IMR-90 (cell line): ENCODE data around the gene EEF1E1. TPM values are rescaled to one million over a fixed set of nuclear protein-coding genes. Genes with fewer than 3 reads are reported as not detected.

Experiments used
- ATAC-seq: fragments of 200-7000 bp; cut with Tn5 transposase; 2 replicates; pipeline ENCODE4 v1.9.1; 2020; ENCODE audit warnings: low read depth, mild to moderate bottlenecking, moderate library complexity
- BruUV-seq: library from RNA; stranded (reverse); fragments of 400-500 nt; replicated peaks from 2 replicates; lab custom pipeline; 2021; lab: Mats Ljungman, UMichigan
- CTCF ChIA-PET: fragments of 300-600 bp; formaldehyde crosslinking; extraction: SDS; loops from one replicate; lab custom pipeline; 2021; ENCODE audit warnings: antibody characterized with exemption; lab: Yijun Ruan, JAX
- POLR2A ChIA-PET: fragments of 300-600 bp; sonication (Branson Sonifier 250); formaldehyde crosslinking; loops from one replicate; lab custom pipeline; 2022; ENCODE audit warnings: antibody characterized with exemption; ENCODE audit not compliant: unreplicated experiment; lab: Charles Lee
- DNase-seq: peaks from one replicate; pipeline ENCODE4 v3.0.0; 2013
- H2AFZ ChIP-seq: replicated peaks from 2 replicates; pipeline ENCODE3; 2013; ENCODE audit warnings: low read length, mild to moderate bottlenecking; ENCODE audit not compliant: poor library complexity
- H2AK5ac ChIP-seq: 2 replicates; pipeline ENCODE4 v1.6.1; 2013; ENCODE audit warnings: low read depth, low read length, inconsistent platforms
- H2AK9ac ChIP-seq: replicated peaks from 2 replicates; pipeline ENCODE3; 2013; ENCODE audit warnings: mild to moderate bottlenecking, low read depth, low read length, moderate library complexity; ENCODE audit not compliant: poor library complexity
- H2BK120ac ChIP-seq: 2 replicates; pipeline ENCODE4 v1.6.1; 2013; ENCODE audit warnings: low read depth, low read length, inconsistent platforms
- H2BK15ac ChIP-seq: 3 replicates; pipeline ENCODE4 v1.6.1; 2013; ENCODE audit warnings: low read depth, low read length, inconsistent platforms
- H2BK20ac ChIP-seq: 2 replicates; pipeline ENCODE4 v1.6.1; 2013; ENCODE audit warnings: low read depth, mild to moderate bottlenecking, inconsistent platforms, low read length, moderate library complexity
- H2BK5ac ChIP-seq: 2 replicates; pipeline ENCODE4 v1.6.1; 2013; ENCODE audit warnings: mild to moderate bottlenecking, low read depth, low read length, inconsistent platforms; ENCODE audit not compliant: poor library complexity, severe bottlenecking
- H3K14ac ChIP-seq: replicated peaks from 2 replicates; pipeline ENCODE4 v1.6.1; 2013; ENCODE audit warnings: low read depth, low read length, inconsistent platforms
- H3K18ac ChIP-seq: 2 replicates; pipeline ENCODE4 v1.6.1; 2013; ENCODE audit warnings: low read depth, low read length, control low read depth
- H3K23ac ChIP-seq: 2 replicates; pipeline ENCODE4 v1.6.1; 2013; ENCODE audit warnings: low read depth, low read length, inconsistent platforms
- H3K27ac ChIP-seq: 2 replicates; pipeline ENCODE4 v1.5.1; 2013; ENCODE audit warnings: mild to moderate bottlenecking, control low read depth, low read length; ENCODE audit not compliant: insufficient read depth
- H3K27me3 ChIP-seq: 2 replicates; pipeline ENCODE4 v1.6.1; 2013; ENCODE audit warnings: low read length; ENCODE audit not compliant: control insufficient read depth, insufficient read depth
- H3K36me3 ChIP-seq: 2 replicates; pipeline ENCODE4 v1.6.1; 2013; ENCODE audit warnings: low read length, mixed read lengths; ENCODE audit not compliant: control insufficient read depth, insufficient read depth
- H3K4ac ChIP-seq: 2 replicates; pipeline ENCODE4 v1.6.1; 2013; ENCODE audit warnings: low read depth, low read length, inconsistent platforms
- H3K4me1 ChIP-seq: 2 replicates; pipeline ENCODE4 v1.6.1; 2013; ENCODE audit warnings: low read length, mixed read lengths; ENCODE audit not compliant: control insufficient read depth, insufficient read depth
- H3K4me2 ChIP-seq: 2 replicates; pipeline ENCODE4 v1.6.1; 2013; ENCODE audit warnings: low read depth, mild to moderate bottlenecking, control low read depth, low read length, moderate library complexity
- H3K4me3 ChIP-seq: 2 replicates; pipeline ENCODE4 v1.5.1; 2013; ENCODE audit warnings: low read depth, mild to moderate bottlenecking, control low read depth, low read length, moderate library complexity; ENCODE audit not compliant: insufficient read depth
- H3K56ac ChIP-seq: 2 replicates; pipeline ENCODE4 v1.6.1; 2013; ENCODE audit warnings: low read length, inconsistent platforms; ENCODE audit not compliant: insufficient read depth; ENCODE audit errors: extremely low read depth
- H3K79me1 ChIP-seq, 2 experiments: 2 replicates each; pipeline ENCODE4 v1.6.1; 2013; ENCODE audit warnings: low read length in 2 of 2, inconsistent platforms in 1 of 2, low read depth in 1 of 2
- H3K9ac ChIP-seq: 2 replicates; pipeline ENCODE4 v1.6.1; 2013; ENCODE audit warnings: low read depth, low read length, control low read depth
- H3K9me1 ChIP-seq: 2 replicates; pipeline ENCODE4 v1.6.1; 2013; ENCODE audit warnings: low read length, inconsistent platforms; ENCODE audit not compliant: insufficient read depth
- H3K9me3 ChIP-seq: 2 replicates; pipeline ENCODE4 v1.6.1; 2013; ENCODE audit warnings: low read length; ENCODE audit not compliant: control insufficient read depth, insufficient read depth
- H4K20me1 ChIP-seq: 2 replicates; pipeline ENCODE4 v1.6.1; 2013; ENCODE audit warnings: low read length, inconsistent platforms; ENCODE audit not compliant: insufficient read depth
- H4K5ac ChIP-seq: 2 replicates; pipeline ENCODE4 v1.6.1; 2013; ENCODE audit warnings: mild to moderate bottlenecking, low read depth, low read length, control low read depth
- H4K8ac ChIP-seq, 2 experiments: 2 replicates each; pipeline ENCODE4 v1.6.1; 2013; ENCODE audit warnings: low read depth in 2 of 2, low read length in 2 of 2, control low read depth in 1 of 2, inconsistent platforms in 1 of 2
- H4K91ac ChIP-seq: 2 replicates; pipeline ENCODE4 v1.6.1; 2013; ENCODE audit warnings: low read depth, low read length, inconsistent platforms; ENCODE audit not compliant: insufficient read depth
- BHLHE40 ChIP-seq: fragments of 150-350 bp; IDR thresholded peaks from 2 replicates; pipeline ENCODE4 v1.6.1; 2016; ENCODE audit warnings: mild to moderate bottlenecking, low read depth, low read length
- CEBPB ChIP-seq: IDR thresholded peaks from 2 replicates; pipeline ENCODE4 v1.6.1; 2012; ENCODE audit warnings: low read depth, low read length, improper control_type of control experiment
- MAFK ChIP-seq: IDR thresholded peaks from 2 replicates; pipeline ENCODE4 v1.6.1; 2012; ENCODE audit warnings: low read depth, low read length, improper control_type of control experiment
- WGBS, 2 experiments: methylation state at CpG; one replicate each; pipeline versions ENCODE4 v1.1.5 to v1.1.7; 2013; ENCODE audit warnings: missing lambda C conversion rate in 2 of 2; ENCODE audit not compliant: insufficient read length in 1 of 2; ENCODE audit errors: extremely low coverage in 2 of 2; 5-methylcytosine and 5-hydroxymethylcytosine counted together
- dilution Hi-C: fragments of 300-500 bp; cut with HindIII; formaldehyde crosslinking; loops from one replicate; pipeline ENCODE4 v1.14.3; 2018; ENCODE audit warnings: low sequenced_read_pairs; ENCODE audit not compliant: unreplicated experiment
- in situ Hi-C: fragments of 300-500 bp; cut with MboI; formaldehyde crosslinking; loops from 3 replicates; pipeline ENCODE4 v1.14.3; 2019; ENCODE audit warnings: low sequenced_read_pairs, inconsistent platforms, mixed read lengths
- intact Hi-C: fragments of 100-400 bp; cut with micrococcal nuclease; formaldehyde crosslinking; loops from 2 replicates; pipeline ENCODE4 v1.10.0; 2022
- polyA plus RNA-seq, 3 experiments: library from polyadenylated mRNA; depleted of rRNA; stranded (reverse); fragments of >200 nt; gene quantifications; 2 replicates each; pipeline ENCODE4 v1.2.3, GENCODE V29; 2012; ENCODE audit warnings: low replicate concordance in 1 of 3
- total RNA-seq: library from RNA; depleted of rRNA; stranded (reverse); fragments of >200 nt; gene quantifications from 2 replicates; pipeline ENCODE4 v1.2.3, GENCODE V29; 2012
- TF ChIP-seq, protein P1 (sequence below): conservative IDR thresholded peaks from 2 replicates; pipeline ENCODE4 v1.5.1; 2012; ENCODE audit warnings: mild to moderate bottlenecking, low read depth, low read length, improper control_type of control experiment

Gene EEF1E1
- total and polyA plus RNA-seq, 2 of the 4 experiments (the other 2 are of a cell fraction) = 65.8 to 68.6 TPM

GRCh38 chr6:8060346-8060745 lies 42.0 kb downstream of the EEF1E1 start:
- H3K27ac ChIP-seq = no peak overlapping the region
- H3K4me3 ChIP-seq = no peak overlapping the region
- H3K4me2 ChIP-seq = no peak overlapping the region
- H3K4me1 ChIP-seq = peaks cover 2% of the 10 kb centered on the region; the same call in 1 of the 2 replicates
- no peaks in the 10 kb centered on the region for H3K9me3 ChIP-seq
- TF ChIP-seq CEBPB = no peak
- TF ChIP-seq, protein P1, sequence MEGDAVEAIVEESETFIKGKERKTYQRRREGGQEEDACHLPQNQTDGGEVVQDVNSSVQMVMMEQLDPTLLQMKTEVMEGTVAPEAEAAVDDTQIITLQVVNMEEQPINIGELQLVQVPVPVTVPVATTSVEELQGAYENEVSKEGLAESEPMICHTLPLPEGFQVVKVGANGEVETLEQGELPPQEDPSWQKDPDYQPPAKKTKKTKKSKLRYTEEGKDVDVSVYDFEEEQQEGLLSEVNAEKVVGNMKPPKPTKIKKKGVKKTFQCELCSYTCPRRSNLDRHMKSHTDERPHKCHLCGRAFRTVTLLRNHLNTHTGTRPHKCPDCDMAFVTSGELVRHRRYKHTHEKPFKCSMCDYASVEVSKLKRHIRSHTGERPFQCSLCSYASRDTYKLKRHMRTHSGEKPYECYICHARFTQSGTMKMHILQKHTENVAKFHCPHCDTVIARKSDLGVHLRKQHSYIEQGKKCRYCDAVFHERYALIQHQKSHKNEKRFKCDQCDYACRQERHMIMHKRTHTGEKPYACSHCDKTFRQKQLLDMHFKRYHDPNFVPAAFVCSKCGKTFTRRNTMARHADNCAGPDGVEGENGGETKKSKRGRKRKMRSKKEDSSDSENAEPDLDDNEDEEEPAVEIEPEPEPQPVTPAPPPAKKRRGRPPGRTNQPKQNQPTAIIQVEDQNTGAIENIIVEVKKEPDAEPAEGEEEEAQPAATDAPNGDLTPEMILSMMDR = no peak
- TF ChIP-seq BHLHE40 = no peak
- no peak for TF ChIP-seq MAFK
- H2BK5ac ChIP-seq = no peak overlapping the region
- intact Hi-C loops (no loop called here), dilution Hi-C loops (no loop called here), in situ Hi-C loops (loop anchor here (25.0 kb wide), 1 partner anchor 773 kb away; no protein-coding TSS in a partner anchor)
- no peak overlapping the region for H4K8ac ChIP-seq
- H2BK120ac ChIP-seq = no peak overlapping the region
- ChIA-PET CTCF (no interaction called here), POLR2A (no interaction called here)
- H4K20me1 ChIP-seq = no peaks in the 10 kb centered on the region
- ATAC-seq (no peak), DNase-seq (no peak)
- H3K9ac ChIP-seq = no peak overlapping the region
- H2AK5ac ChIP-seq = no peak overlapping the region
- WGBS, 2 experiments = 100% methylated on average over 1 of the region's 3 CpGs; no CpG with 5 or more reads in 1 of the 2 experiments
- no peak overlapping the region for H3K14ac ChIP-seq
- H2AK9ac ChIP-seq = no peak overlapping the region
- H3K23ac ChIP-seq = no peak overlapping the region
- no peak overlapping the region for H3K4ac ChIP-seq
- H3K79me1 ChIP-seq = peaks cover 0 to 14% of the 10 kb centered on the region in 2 experiments; a peak in 3 of 4 replicates
- no peak overlapping the region for H4K91ac ChIP-seq
- peaks cover 4% of the 10 kb centered on the region; the same call in 1 of the 2 replicates for H3K36me3 ChIP-seq
- no peak overlapping the region for H2BK20ac ChIP-seq
- H3K56ac ChIP-seq = no peak overlapping the region
- H3K9me1 ChIP-seq = no peaks in the 10 kb centered on the region
- no peak overlapping the region for H3K18ac ChIP-seq
- H2AFZ ChIP-seq = no peak overlapping the region
- no peak overlapping the region for H4K5ac ChIP-seq
- BruUV-seq = no TSS peak
- H3K27me3 ChIP-seq = no peaks in the 10 kb centered on the region
- no peak overlapping the region for H2BK15ac ChIP-seq
